B cell (primary cell): ENCODE measurements around the gene DCBLD1. TPM values are rescaled to one million over a fixed set of nuclear protein-coding genes. Genes with fewer than 3 reads are reported as not detected.

ENCODE experiments used
- ATAC-seq: fragments of 200-7000 bp; cut with Tn5 transposase; one replicate; pipeline ENCODE4 v1.10.0; 2021; ENCODE audit warnings: low read depth, mild to moderate bottlenecking, moderate number of reproducible peaks, moderate library complexity
- CTCF ChIA-PET: fragments of 350-600 bp; sonication (Branson Sonifier 250); formaldehyde crosslinking; loops from one replicate; lab custom pipeline; 2021; ENCODE audit warnings: antibody characterized with exemption, inconsistent platforms; lab: Charles Lee
- POLR2A ChIA-PET: fragments of 350-600 bp; sonication (Branson Sonifier 250); formaldehyde crosslinking; loops from one replicate; lab custom pipeline; 2021; ENCODE audit warnings: antibody characterized with exemption; lab: Charles Lee
- DNase-seq: peaks from one replicate; pipeline ENCODE4 v3.0.0; 2013
- H2AFZ ChIP-seq: 2 replicates; pipeline ENCODE4 v1.6.1; 2012; ENCODE audit warnings: mild to moderate bottlenecking, low read depth, low read length; ENCODE audit not compliant: insufficient read depth, poor library complexity, severe bottlenecking
- H3K27ac ChIP-seq, 2 donors: 1 replicate in 1 of 2; 2 replicates in 1 of 2; pipeline ENCODE4 v1.5.1; 2012 to 2013; ENCODE audit warnings: low read length in 2 of 2, mild to moderate bottlenecking in 2 of 2, moderate library complexity in 1 of 2
- H3K27me3 ChIP-seq, 4 experiments: fragments of 200-600 bp in 1 of 4; sonication (generic) in 1 of 4; replicated peaks in 1 of 4; 1 replicate in 2 of 4; 2 replicates in 2 of 4; pipeline versions ENCODE4 v1.6.1 to v1.7.0; 2013 to 2016; ENCODE audit warnings: low read length in 3 of 4, mild to moderate bottlenecking in 2 of 4, mixed read lengths in 1 of 4, moderate library complexity in 1 of 4; ENCODE audit not compliant: insufficient read depth in 4 of 4, control insufficient read depth in 3 of 4; ENCODE audit errors: control extremely low read depth in 1 of 4
- H3K36me3 ChIP-seq, 2 experiments: replicated peaks in 1 of 2; 1 replicate in 1 of 2; 2 replicates in 1 of 2; pipeline versions ENCODE4 v1.6.1 to v1.7.1; 2013; ENCODE audit warnings: low read length in 1 of 2; ENCODE audit not compliant: insufficient read depth in 2 of 2, control insufficient read depth in 1 of 2; ENCODE audit errors: control extremely low read depth in 1 of 2, extremely low read depth in 1 of 2
- H3K4me1 ChIP-seq, 2 donors: fragments of 200-600 bp in 1 of 2; sonication (generic) in 1 of 2; 1 replicate in 1 of 2; 2 replicates in 1 of 2; pipeline versions ENCODE4 v1.5.1 to v1.6.1; 2013 to 2017; ENCODE audit warnings: low read length in 2 of 2; ENCODE audit not compliant: control insufficient read depth in 2 of 2, insufficient read depth in 2 of 2
- H3K4me2 ChIP-seq: replicated peaks from 2 replicates; pipeline ENCODE3; 2012; ENCODE audit warnings: mild to moderate bottlenecking, low read depth, low read length; ENCODE audit not compliant: poor library complexity, severe bottlenecking
- H3K4me3 ChIP-seq, 5 experiments: fragments of 200-600 bp in 1 of 5; sonication (generic) in 1 of 5; 1 replicate in 3 of 5; 2 replicates in 2 of 5; pipeline versions ENCODE4 v1.5.1 to v1.7.0; 2011 to 2016; ENCODE audit warnings: low read length in 4 of 5, mild to moderate bottlenecking in 4 of 5, low read depth in 2 of 5, control low read depth in 1 of 5, moderate library complexity in 1 of 5; ENCODE audit not compliant: insufficient read depth in 1 of 5; ENCODE audit errors: control extremely low read depth in 1 of 5, extremely low read depth in 1 of 5
- H3K79me2 ChIP-seq: fragments of 200-600 bp; sonication (generic); one replicate; pipeline ENCODE4 v1.6.0; 2016; ENCODE audit warnings: low read length; ENCODE audit not compliant: control insufficient read depth, insufficient read depth
- H3K9ac ChIP-seq: fragments of 200-600 bp; sonication (generic); 2 replicates; pipeline ENCODE4 v1.6.1; 2017; ENCODE audit warnings: mild to moderate bottlenecking, low read length, moderate library complexity
- H3K9me3 ChIP-seq, 3 donors: one replicate each; pipeline versions ENCODE4 v1.6.1 to v1.7.1; 2013; ENCODE audit warnings: low read length in 2 of 3; ENCODE audit not compliant: control insufficient read depth in 2 of 3, insufficient read depth in 1 of 3; ENCODE audit errors: control extremely low read depth in 1 of 3
- H4K20me1 ChIP-seq: 2 replicates; pipeline ENCODE4 v1.6.0; 2012; ENCODE audit warnings: mild to moderate bottlenecking, low read length; ENCODE audit not compliant: insufficient read depth, control insufficient read depth, poor library complexity, severe bottlenecking
- H3K27ac Mint-ChIP-seq: one replicate; pipeline ENCODE4 v1.8.0; 2021; ENCODE audit warnings: mixed read lengths
- H3K27me3 Mint-ChIP-seq: one replicate; pipeline ENCODE4 v1.8.0; 2021; ENCODE audit warnings: mixed read lengths
- H3K4me1 Mint-ChIP-seq: one replicate; pipeline ENCODE4 v1.8.0; 2021; ENCODE audit warnings: mixed read lengths
- H3K4me3 Mint-ChIP-seq: one replicate; pipeline ENCODE4 v1.8.0; 2021; ENCODE audit warnings: mixed read lengths
- H3K9me3 Mint-ChIP-seq: one replicate; pipeline ENCODE4 v1.8.0; 2022; ENCODE audit warnings: mixed read lengths; ENCODE audit not compliant: insufficient read depth
- EZH2 ChIP-seq: IDR thresholded peaks from 2 replicates; pipeline ENCODE4 v1.6.1; 2012; ENCODE audit warnings: borderline replicate concordance, low read depth, mild to moderate bottlenecking, moderate library complexity, low read length; ENCODE audit not compliant: insufficient read depth, poor library complexity, severe bottlenecking
- WGBS: methylation state at CpG from one replicate; pipeline ENCODE4 v1.1.5; 2013; ENCODE audit warnings: missing lambda C conversion rate; ENCODE audit not compliant: insufficient coverage; 5-methylcytosine and 5-hydroxymethylcytosine counted together
- intact Hi-C: fragments of 100-400 bp; cut with micrococcal nuclease; formaldehyde crosslinking; loops from one replicate; pipeline ENCODE4 v1.10.0; 2022
- polyA plus RNA-seq: library from polyadenylated mRNA; depleted of rRNA; stranded (reverse); fragments of >200 nt; gene quantifications from 2 replicates; pipeline ENCODE4 v1.2.3, GENCODE V29; 2012
- total RNA-seq, 2 donors: library from RNA; stranded (reverse); fragments of 120-200 nt in 1 of 2; gene quantifications; 1 replicate in 1 of 2; 2 replicates in 1 of 2; pipeline versions ENCODE4 v1.2.3 to v1.2.4, GENCODE V29; 2013 to 2022
- TF ChIP-seq, protein P1 (sequence below): fragments of 200-600 bp; IDR thresholded peaks from one replicate; pipeline ENCODE4 v1.8.0; 2022; ENCODE audit warnings: antibody characterized with exemption, mild to moderate bottlenecking

DCBLD1 gene
- total and polyA plus RNA-seq, 2 donors (not counting 1 experiment from before 2014, with no cell fraction given) = 0.21 to 0.37 TPM

DNA sequence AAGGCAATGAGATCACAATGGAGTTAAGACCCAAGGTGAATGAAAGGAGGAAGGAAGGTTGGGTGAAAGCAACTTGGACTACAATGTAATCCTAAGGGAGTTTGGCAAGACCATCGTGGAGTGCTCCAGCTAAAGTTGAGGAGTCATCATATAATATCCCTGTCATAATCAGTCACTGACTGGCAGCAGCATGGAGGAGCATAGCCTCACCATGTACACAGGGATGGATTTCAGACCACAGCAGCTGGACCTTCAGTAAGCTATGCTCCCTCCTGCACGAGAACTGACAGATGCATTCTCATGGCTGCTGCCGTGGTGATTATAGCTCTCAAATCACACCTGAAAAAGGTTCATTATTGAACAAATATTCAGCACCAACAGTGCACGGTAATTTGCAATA is 76.8 kb downstream of the DCBLD1 start:
- H3K27ac Mint-ChIP-seq = no peak overlapping the region
- no peaks in the 10 kb centered on the region for H3K9me3 ChIP-seq

GRCh38 chr6:117561128-117561527 is 78.7 kb downstream of the DCBLD1 start:
- Histone ChIP-seq H3K4me3 (no peak overlapping the region), H3K4me1 (no peaks in the 10 kb centered on the region), H3K9me3 (no peaks in the 10 kb centered on the region), H3K27me3 (no peaks in the 10 kb centered on the region), H3K79me2 (no peaks in the 10 kb centered on the region), H3K27ac (no peak overlapping the region), H4K20me1 (no peaks in the 10 kb centered on the region), H3K4me2 (no peak overlapping the region), H3K9ac (no peak overlapping the region), H2AFZ (no peak overlapping the region), H3K36me3 (peaks cover 9 to 27% of the 10 kb centered on the region in 2 experiments)
- no peaks in the 10 kb centered on the region for H3K9me3 Mint-ChIP-seq
- H3K4me3 Mint-ChIP-seq = no peak overlapping the region
- intact Hi-C loops = no loop called here
- no peaks in the 10 kb centered on the region for H3K4me1 Mint-ChIP-seq
- H3K27ac Mint-ChIP-seq = no peak overlapping the region
- ATAC-seq (no peak), DNase-seq (no peak)
- 100% methylated on average over 1 of the region's 3 CpGs for WGBS
- H3K27me3 Mint-ChIP-seq = no peaks in the 10 kb centered on the region
- ChIA-PET CTCF (no interaction called here), POLR2A (no interaction called here)
- TF ChIP-seq, protein P1, sequence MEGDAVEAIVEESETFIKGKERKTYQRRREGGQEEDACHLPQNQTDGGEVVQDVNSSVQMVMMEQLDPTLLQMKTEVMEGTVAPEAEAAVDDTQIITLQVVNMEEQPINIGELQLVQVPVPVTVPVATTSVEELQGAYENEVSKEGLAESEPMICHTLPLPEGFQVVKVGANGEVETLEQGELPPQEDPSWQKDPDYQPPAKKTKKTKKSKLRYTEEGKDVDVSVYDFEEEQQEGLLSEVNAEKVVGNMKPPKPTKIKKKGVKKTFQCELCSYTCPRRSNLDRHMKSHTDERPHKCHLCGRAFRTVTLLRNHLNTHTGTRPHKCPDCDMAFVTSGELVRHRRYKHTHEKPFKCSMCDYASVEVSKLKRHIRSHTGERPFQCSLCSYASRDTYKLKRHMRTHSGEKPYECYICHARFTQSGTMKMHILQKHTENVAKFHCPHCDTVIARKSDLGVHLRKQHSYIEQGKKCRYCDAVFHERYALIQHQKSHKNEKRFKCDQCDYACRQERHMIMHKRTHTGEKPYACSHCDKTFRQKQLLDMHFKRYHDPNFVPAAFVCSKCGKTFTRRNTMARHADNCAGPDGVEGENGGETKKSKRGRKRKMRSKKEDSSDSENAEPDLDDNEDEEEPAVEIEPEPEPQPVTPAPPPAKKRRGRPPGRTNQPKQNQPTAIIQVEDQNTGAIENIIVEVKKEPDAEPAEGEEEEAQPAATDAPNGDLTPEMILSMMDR = no peak
- TF ChIP-seq EZH2 = no peak

More for the DNA sequence above, 76.8 kb downstream of the DCBLD1 start:
- intact Hi-C loops = no loop called here
- no CpG with 5 or more reads among the region's 4 CpGs for WGBS
- H3K4me3 Mint-ChIP-seq = no peak overlapping the region
- no peaks in the 10 kb centered on the region for H4K20me1 ChIP-seq
- H3K27me3 ChIP-seq = no peaks in the 10 kb centered on the region
- no peak overlapping the region for H3K4me2 ChIP-seq
- H3K4me3 ChIP-seq = no peak overlapping the region
- no peak overlapping the region for H2AFZ ChIP-seq
- no peak for TF ChIP-seq EZH2
- TF ChIP-seq, protein P1 = no peak
- peaks cover 3% of the 10 kb centered on the region for H3K4me1 Mint-ChIP-seq
- H3K9ac ChIP-seq = no peak overlapping the region
- H3K9me3 Mint-ChIP-seq = no peaks in the 10 kb centered on the region
- no peak for DNase-seq
- peaks cover 0 to 5% of the 10 kb centered on the region in 2 donors for H3K4me1 ChIP-seq
- CTCF ChIA-PET = interaction anchor here (3.3 kb wide), 1 partner anchor 110 kb away, joined by 17 read pairs; no protein-coding TSS in a partner anchor
- peaks cover 4 to 15% of the 10 kb centered on the region in 2 experiments for H3K36me3 ChIP-seq
- POLR2A ChIA-PET = no interaction called here
- ATAC-seq = no peak
- H3K27me3 Mint-ChIP-seq = peaks cover under 1% of the 10 kb centered on the region
- H3K27ac ChIP-seq = no peak overlapping the region
- no peaks in the 10 kb centered on the region for H3K79me2 ChIP-seq
